Esophagus muscularis mucosa (tissue), 4 donors: ENCODE results near the gene NDC80. TPM values are rescaled to one million over a fixed set of nuclear protein-coding genes. Genes with fewer than 3 reads are reported as not detected.

Source experiments
- DNase-seq: peaks from one replicate; pipeline ENCODE4 v3.0.0-alpha.2; 2017; ENCODE audit errors: extremely low spot score
- H3K27ac ChIP-seq, 4 donors: fragments of 200-600 bp; sonication (generic); replicated peaks in 1 of 4; 1 replicate in 3 of 4; 2 replicates in 1 of 4; pipeline ENCODE4 v1.5.1; 2016 to 2019; ENCODE audit warnings: mild to moderate bottlenecking in 1 of 4
- H3K27me3 ChIP-seq, 4 donors: fragments of 200-600 bp; sonication (generic); one replicate each; pipeline versions ENCODE4 v1.5.1 to v1.6.0; 2016 to 2019
- H3K36me3 ChIP-seq, 4 donors: fragments of 200-600 bp; sonication (generic); one replicate each; pipeline ENCODE4 v1.5.1; 2016 to 2019
- H3K4me1 ChIP-seq, 4 donors: fragments of 200-600 bp; sonication (generic); one replicate each; pipeline ENCODE4 v1.5.1; 2016 to 2019
- H3K4me3 ChIP-seq, 4 donors: fragments of 200-600 bp; sonication (generic); 1 replicate in 2 of 4; 2 replicates in 2 of 4; pipeline ENCODE4 v1.5.1; 2016 to 2019; ENCODE audit warnings: mild to moderate bottlenecking in 4 of 4, moderate library complexity in 1 of 4
- H3K9me3 ChIP-seq, 4 donors: fragments of 200-600 bp; sonication (generic); 1 replicate in 3 of 4; 2 replicates in 1 of 4; pipeline ENCODE4 v1.5.1; 2016 to 2019
- CTCF ChIP-seq, 3 experiments: fragments of 200-600 bp in 2 of 3; fragments of 450-650 bp in 1 of 3; sonication (generic) in 2 of 3; IDR thresholded peaks; one replicate each; pipeline ENCODE4 v1.5.1; 2017 to 2019; ENCODE audit warnings: antibody characterized with exemption in 3 of 3, mild to moderate bottlenecking in 2 of 3, moderate library complexity in 1 of 3
- EP300 ChIP-seq: sonication (generic); formaldehyde crosslinking; IDR thresholded peaks from one replicate; pipeline ENCODE4 v1.6.1; 2017; ENCODE audit warnings: antibody characterized with exemption
- POLR2A ChIP-seq: fragments of 450-650 bp; IDR thresholded peaks from one replicate; pipeline ENCODE4 v1.6.1; 2017; ENCODE audit warnings: antibody characterized with exemption, moderate library complexity, mild to moderate bottlenecking, low read depth
- POLR2AphosphoS5 ChIP-seq, 2 donors: sonication (generic); formaldehyde crosslinking; IDR thresholded peaks; one replicate each; pipeline ENCODE4 v1.6.1; 2017; ENCODE audit warnings: antibody characterized with exemption in 2 of 2
- WGBS: methylation state at CpG from one replicate; pipeline ENCODE4 v1.1.5; 2018; 5-methylcytosine and 5-hydroxymethylcytosine counted together
- intact Hi-C: fragments of 100-400 bp; cut with DNase I; formaldehyde crosslinking; loops from one replicate; pipeline ENCODE4 v1.15.1; 2023
- total RNA-seq, 4 donors: library from RNA; depleted of rRNA; stranded (reverse); fragments of >200 nt; gene quantifications; one replicate each; pipeline versions ENCODE4 v1.1.0 to v1.2.1, GENCODE V29; 2016

NDC80 gene
- total RNA-seq, 4 donors from 2014 or later = 0.17 to 0.57 (median 0.42) TPM; not detected in 1

- intact Hi-C loops = no loop called here
- H3K9me3 ChIP-seq = no peaks in the 10 kb centered on the region
- 92% methylated on average over 3 of the region's 3 CpGs for WGBS
- TF ChIP-seq POLR2A (no peak), CTCF (IDR thresholded peaks at IDR 0.05) (no peak), EP300 (no peak), POLR2AphosphoS5 (IDR thresholded peaks at IDR 0.05) (no peak)
- H3K4me3 ChIP-seq = no peak overlapping the region
- no peaks in the 10 kb centered on the region for H3K4me1 ChIP-seq
- H3K27ac ChIP-seq = no peak overlapping the region
- no peaks in the 10 kb centered on the region for H3K36me3 ChIP-seq
- DNase-seq = no peak
- H3K27me3 ChIP-seq = no peaks in the 10 kb centered on the region
Observed at GRCh38 chr18:2587788-2588187, 16.4 kb downstream of the NDC80 start.

- Histone ChIP-seq H3K4me1 (no peaks in the 10 kb centered on the region), H3K4me3 (peak overlapping the region in 1 of 4 donors; percentile 6), H3K27me3 (no peaks in the 10 kb centered on the region), H3K27ac (no peak overlapping the region), H3K36me3 (no peaks in the 10 kb centered on the region), H3K9me3 (no peaks in the 10 kb centered on the region)
- TF ChIP-seq POLR2AphosphoS5 (IDR thresholded peaks at IDR 0.05) (no peak), POLR2A (no peak), EP300 (no peak), CTCF (IDR thresholded peaks at IDR 0.05) (no peak)
- WGBS = 78% methylated on average over 5 of the region's 5 CpGs
- intact Hi-C loops = no loop called here
- DNase-seq = no peak
Observed at GRCh38 chr18:2588666-2589344, 17.4 kb downstream of the NDC80 start.

- H3K9me3 ChIP-seq = no peaks in the 10 kb centered on the region
- H3K4me1 ChIP-seq = no peaks in the 10 kb centered on the region
- intact Hi-C loops = loop anchor here (2.0 kb wide), 1 partner anchor 33 kb away; no protein-coding TSS in a partner anchor
- TF ChIP-seq EP300 = no peak
- TF ChIP-seq POLR2AphosphoS5 (IDR thresholded peaks at IDR 0.05) = no peak
- no peak for TF ChIP-seq POLR2A
- no peak for TF ChIP-seq CTCF (IDR thresholded peaks at IDR 0.05)
- H3K4me3 ChIP-seq = peak overlapping the region in 2 of 4 donors; percentile 18 to 29
- H3K27me3 ChIP-seq = no peaks in the 10 kb centered on the region
- no peaks in the 10 kb centered on the region for H3K36me3 ChIP-seq
- DNase-seq = no peak
- WGBS = 85% methylated on average over 3 of the region's 3 CpGs
- peak overlapping the region in 1 of 4 donors; percentile 22 for H3K27ac ChIP-seq
Observed at GRCh38 chr18:2589345-2590068, 18.1 kb downstream of the NDC80 start.

- Histone ChIP-seq H3K4me3 (peak overlapping the region in 2 of 4 donors; percentile 5 to 29), H3K9me3 (no peaks in the 10 kb centered on the region), H3K36me3 (no peaks in the 10 kb centered on the region), H3K27me3 (no peaks in the 10 kb centered on the region), H3K4me1 (no peaks in the 10 kb centered on the region), H3K27ac (peak overlapping the region in 1 of 4 donors; percentile 22)
- TF ChIP-seq EP300 (no peak), POLR2A (no peak), CTCF (IDR thresholded peaks at IDR 0.05) (no peak), POLR2AphosphoS5 (IDR thresholded peaks at IDR 0.05) (no peak)
- intact Hi-C loops = loop anchor here (2.0 kb wide), 1 partner anchor 34 kb away; no protein-coding TSS in a partner anchor
- WGBS = 81% methylated on average over 2 of the region's 2 CpGs
- DNase-seq = no peak
Observed at GRCh38 chr18:2590303-2590702, 18.9 kb downstream of the NDC80 start.
